GM18909 (cell line): ENCODE data around the gene IYD.
"Not testable (repeated sequence)": the region's sequence is repeated elsewhere in the genome, so short reads cannot be mapped to it uniquely, and the experiment has no call there.

ENCODE experiments used
- ATAC-seq: cut with Tn5 transposase; IDR thresholded peaks from one replicate; pipeline ENCODE4 v1.9.1; 2021; ENCODE audit warnings: mild to moderate bottlenecking; ENCODE audit not compliant: unreplicated experiment, poor library complexity

Gene IYD

GRCh38 chr6:150420926-150421325 lies 52.1 kb downstream of the IYD start:
- no peak for ATAC-seq

- ATAC-seq = no peak
Observed at GRCh38 chr6:150425508-150425907, 56.7 kb downstream of the IYD start.

- no peak for ATAC-seq
Observed at GRCh38 chr6:150426198-150426597, 57.4 kb downstream of the IYD start.

GRCh38 chr6:150427037-150427602 lies 58.3 kb downstream of the IYD start:
- no peak for ATAC-seq

GRCh38 chr6:150427843-150428242 lies 59.0 kb downstream of the IYD start:
- no peak for ATAC-seq

DNA sequence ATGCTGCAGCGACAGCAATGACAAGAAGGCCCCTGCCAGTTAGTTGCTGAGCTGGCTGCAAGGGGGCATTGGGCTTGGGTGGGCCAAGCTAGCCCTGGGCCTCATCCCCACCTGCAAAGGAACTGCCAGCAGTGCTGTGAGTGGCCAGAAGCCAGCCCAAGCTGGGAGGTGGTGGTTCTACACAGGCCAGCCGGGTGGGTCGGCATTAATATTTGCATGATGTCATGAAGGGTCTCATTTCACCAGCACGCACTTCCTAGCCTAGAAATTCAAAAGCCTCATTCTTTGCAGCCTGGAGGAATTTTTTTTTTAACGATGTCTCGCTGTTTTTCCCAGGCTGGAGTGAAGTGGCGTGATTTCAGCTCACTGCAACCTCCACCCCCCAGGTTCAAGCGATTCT lies 62.0 kb downstream of the IYD start:
- ATAC-seq = no peak

GRCh38 chr6:150435360-150435759 lies 66.5 kb downstream of the IYD start:
- no peak for ATAC-seq

GRCh38 chr6:150435832-150436231 lies 67.0 kb downstream of the IYD start:
- no peak for ATAC-seq

GRCh38 chr6:150439373-150439772 lies 70.6 kb downstream of the IYD start:
- ATAC-seq = no peak

- ATAC-seq = no peak
Observed at GRCh38 chr6:150443621-150444020, 74.8 kb downstream of the IYD start.

- no peak for ATAC-seq
Observed at GRCh38 chr6:150444308-150444707, 75.5 kb downstream of the IYD start.

DNA sequence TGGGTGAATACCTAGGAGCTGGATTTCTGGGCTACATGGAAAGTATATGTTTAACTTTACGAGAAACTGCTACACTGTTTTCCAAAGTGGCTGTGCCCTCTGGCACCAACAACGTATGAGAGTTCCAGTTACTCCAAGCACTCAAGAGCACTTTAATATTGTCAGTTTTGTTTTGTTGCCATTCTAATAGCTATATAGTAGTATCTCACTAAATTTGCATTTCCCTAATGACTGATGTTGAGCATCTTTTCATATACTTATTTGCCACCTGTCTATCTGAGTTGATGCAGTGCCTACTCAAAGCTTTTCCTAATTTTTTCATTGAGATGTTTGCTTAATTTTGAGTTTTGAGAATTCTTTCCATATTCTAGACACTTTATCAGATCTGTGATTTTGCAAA lies 76.7 kb downstream of the IYD start:
- no peak for ATAC-seq

GRCh38 chr6:150448221-150448620 lies 79.4 kb downstream of the IYD start:
- no peak for ATAC-seq

- not testable (repeated sequence) for ATAC-seq
Observed at GRCh38 chr6:150449055-150449454, 80.2 kb downstream of the IYD start.

GRCh38 chr6:150450918-150451317 lies 82.1 kb downstream of the IYD start:
- ATAC-seq = no peak

DNA sequence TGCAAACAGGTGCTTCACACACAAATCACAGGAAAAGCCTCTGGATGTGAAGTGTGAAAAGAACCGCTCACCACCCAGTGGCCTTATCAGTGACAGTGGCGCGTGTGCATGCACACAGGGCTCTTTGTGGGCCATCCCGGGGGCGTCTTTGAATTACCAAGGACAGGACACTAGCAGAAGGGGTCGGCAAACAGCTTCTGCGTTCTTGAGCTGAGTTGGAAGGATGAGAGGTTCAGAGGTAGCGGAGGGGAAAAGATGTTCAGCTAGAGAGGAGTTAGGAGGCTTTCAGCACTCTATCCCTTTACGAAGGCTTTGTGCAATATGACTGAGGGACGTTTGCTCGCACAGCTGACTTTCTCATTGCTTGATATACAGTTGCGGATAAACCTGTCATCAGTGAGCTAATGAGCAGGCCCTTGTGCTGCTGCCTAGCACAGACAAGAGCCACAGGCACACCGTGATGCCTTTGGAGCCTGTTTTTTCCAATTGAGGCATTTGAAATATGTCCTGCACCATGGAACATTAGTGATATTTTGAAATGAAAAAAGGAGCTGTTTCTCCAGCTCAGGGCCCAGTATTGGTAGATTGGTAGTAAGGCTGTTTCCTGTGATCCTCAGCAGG lies 83.1 kb downstream of the IYD start:
- ATAC-seq = no peak

- ATAC-seq = no peak
Observed at GRCh38 chr6:150452428-150453243, 83.8 kb downstream of the IYD start.

GRCh38 chr6:150453357-150453756 lies 84.5 kb downstream of the IYD start:
- no peak for ATAC-seq
